ENCODE results near the gene LRP1B.

LRP1B gene

GRCh38 chr2:140200307-140200706 is 1930.5 kb downstream of the LRP1B start:
- no peak for DNase-seq

- no peak for DNase-seq
Observed at GRCh38 chr2:140199312-140199711, 1931.5 kb downstream of the LRP1B start.

GRCh38 chr2:140187086-140187485 is 1943.7 kb downstream of the LRP1B start:
- DNase-seq = no peak

- DNase-seq = no peak
Observed at GRCh38 chr2:140186313-140186712, 1944.5 kb downstream of the LRP1B start.

- DNase-seq = no peak
Observed at GRCh38 chr2:140185076-140185475, 1945.7 kb downstream of the LRP1B start.

- no peak for DNase-seq
Observed at GRCh38 chr2:140183056-140183765, 1947.6 kb downstream of the LRP1B start.

Data from nucleus accumbens (tissue), 56 donors.